IPS DF 4.7 (cell line): Measurements from ENCODE around the gene NISCH.
A peak's percentile ranks its signal among the peaks of the same experiment; 100 is the strongest.

ENCODE experiments used
- DNase-seq: peaks from one replicate; pipeline ENCODE4 v3.0.0-alpha.2; 2013; ENCODE audit warnings: low spot score; ENCODE audit errors: extremely low read depth

NISCH gene

GRCh38 chr3:52471371-52472238, 16.2 kb downstream of the NISCH start:
- DNase-seq: no peak

GRCh38 chr3:52472239-52473000, 17.0 kb downstream of the NISCH start:
- DNase-seq: no peak

DNA sequence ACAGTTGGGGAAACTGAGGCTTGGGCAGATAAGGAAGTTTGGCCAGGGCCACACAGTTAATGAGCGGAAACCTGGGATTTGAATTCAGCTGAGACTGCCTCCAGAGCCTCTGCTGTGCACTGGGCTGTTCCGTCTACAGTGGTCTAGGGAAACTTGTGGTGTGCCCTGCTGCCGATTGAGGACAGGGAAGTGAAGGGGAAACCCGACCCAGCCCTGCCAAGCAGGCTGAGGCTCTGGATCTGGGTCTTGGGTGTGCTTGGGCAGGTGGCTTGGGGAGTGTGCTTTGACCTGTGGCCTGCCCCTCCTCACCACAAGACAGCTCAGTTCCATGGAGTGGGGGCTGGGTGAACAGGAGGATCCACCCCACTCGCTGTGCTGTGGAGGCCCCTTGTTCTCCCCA, 17.6 kb downstream of the NISCH start:
- no peak for DNase-seq

DNA sequence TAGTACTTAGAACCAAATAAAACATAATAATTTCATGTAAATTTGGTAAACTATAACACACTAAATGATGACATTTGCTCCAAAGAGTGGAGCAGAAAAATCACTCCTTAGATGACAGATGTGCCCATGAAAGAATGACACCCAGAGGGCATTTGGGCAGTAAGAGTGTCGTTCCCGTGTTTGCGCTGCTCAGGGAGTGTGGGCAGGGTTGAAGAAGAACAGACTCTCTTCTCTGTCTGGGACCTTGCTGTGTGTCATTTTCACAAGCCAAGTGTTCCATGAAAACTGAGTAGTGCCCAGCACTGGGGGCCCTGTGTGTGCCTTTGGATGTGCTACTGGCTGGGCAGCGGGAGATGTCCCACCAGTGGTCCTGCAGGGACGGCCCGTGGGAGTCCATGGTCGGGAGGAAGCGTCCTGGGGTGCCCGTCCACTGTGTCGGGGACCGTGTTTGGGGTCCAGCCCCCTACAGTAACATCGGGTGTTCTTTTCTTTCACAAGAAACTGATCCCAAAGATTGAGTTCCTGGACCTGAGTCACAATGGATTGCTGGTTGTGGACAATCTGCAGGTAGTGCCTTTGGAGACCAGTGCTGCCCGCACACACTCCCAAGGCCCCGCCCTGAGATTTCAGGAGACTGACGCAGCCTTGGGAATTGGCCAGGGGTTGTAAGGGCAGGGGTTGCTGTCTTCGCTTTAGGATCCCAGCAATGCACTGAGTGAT, 21.8 kb downstream of the NISCH start:
- no peak for DNase-seq

DNA sequence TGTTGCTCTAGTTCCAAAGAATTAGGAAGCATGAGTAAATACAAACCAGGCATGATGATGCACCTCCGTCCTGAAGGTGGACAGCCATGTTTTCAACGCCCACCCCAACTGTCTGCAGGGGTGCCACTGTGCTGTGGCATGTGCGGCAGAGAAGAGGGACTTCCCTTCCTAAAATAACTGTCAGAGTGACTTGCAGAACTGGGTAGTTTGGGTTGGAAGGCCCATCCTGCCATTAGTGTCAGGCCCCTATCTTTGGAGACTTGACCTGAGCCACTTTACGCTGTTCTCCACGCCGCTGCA, 22.3 kb downstream of the NISCH start:
- DNase-seq: no peak

DNA sequence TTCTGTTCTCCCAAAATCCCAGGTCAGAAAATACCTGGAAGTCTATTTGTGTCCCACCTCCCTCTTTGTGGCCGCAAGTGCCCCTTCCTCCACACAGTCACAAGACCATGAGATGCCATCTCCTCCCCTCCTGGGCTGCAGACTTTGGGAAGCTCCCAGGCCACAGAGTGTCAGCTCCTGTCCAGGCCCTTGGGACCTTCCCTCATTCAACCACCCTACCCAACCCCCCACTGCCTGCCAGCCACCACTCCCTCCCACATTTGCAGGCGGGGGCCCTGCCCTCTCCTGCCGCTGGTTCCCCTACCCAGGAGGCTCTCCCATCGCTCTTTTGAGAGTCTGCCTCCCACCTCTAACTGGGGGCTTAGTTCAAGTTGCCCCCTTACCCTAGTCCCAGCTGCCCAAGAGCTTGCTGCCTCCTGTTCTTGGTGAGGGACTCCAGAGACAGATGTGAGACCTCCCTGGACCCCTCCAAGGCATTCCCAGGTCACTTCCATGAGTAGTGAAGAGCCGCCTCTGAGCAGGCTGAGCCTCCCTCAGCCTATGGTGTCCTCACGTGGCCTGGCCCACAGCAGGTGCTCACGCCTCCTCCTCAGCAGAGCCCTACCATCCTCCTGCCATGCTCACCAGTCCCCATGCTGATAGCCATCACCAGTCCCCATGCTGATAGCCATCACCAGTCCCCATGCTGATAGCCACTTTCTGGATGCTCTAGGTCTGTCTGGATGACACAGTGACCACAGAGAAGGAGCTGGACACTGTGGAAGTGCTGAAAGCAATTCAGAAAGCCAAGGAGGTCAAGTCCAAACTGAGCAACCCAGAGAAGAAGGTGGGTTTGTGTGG, 23.9 kb downstream of the NISCH start:
- DNase-seq: no peak

DNA sequence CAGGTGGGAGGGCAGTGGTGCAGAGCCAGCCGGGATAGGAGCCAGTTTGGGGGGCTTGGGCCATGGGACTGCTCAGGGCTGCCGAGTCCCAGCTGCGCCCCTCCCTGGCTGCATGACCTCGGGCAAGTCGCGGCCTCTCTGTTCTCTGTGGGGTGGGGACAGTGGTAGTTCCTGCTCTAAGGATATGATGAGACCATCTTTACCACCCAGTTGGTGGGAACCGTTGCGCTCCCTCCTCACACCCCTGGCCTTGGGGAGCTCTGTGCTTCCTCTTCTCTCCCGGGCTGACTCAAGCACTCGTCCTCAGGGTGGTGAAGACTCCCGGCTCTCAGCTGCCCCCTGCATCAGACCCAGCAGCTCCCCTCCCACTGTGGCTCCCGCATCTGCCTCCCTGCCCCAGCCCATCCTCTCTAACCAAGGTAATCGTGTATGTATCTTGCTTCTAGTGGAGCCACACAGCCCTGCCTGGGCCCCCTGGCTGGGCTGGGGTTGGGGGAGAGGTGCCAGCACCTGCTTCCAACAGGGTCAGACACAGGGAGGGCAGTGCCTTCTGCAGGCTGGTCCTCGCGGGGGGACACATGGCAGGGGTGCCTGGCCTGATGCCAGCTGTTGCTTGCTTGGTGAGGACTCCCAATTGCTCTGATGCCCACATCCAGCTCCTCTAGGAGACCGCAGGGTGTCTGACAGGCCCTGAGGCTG, 24.6 kb downstream of the NISCH start:
- DNase-seq: no peak

GRCh38 chr3:52480768-52481715, 25.6 kb downstream of the NISCH start:
- DNase-seq: no peak

- peak; percentile 28 for DNase-seq
These were observed 26.6 kb downstream of the NISCH start for GRCh38 chr3:52481819-52482521.

DNA sequence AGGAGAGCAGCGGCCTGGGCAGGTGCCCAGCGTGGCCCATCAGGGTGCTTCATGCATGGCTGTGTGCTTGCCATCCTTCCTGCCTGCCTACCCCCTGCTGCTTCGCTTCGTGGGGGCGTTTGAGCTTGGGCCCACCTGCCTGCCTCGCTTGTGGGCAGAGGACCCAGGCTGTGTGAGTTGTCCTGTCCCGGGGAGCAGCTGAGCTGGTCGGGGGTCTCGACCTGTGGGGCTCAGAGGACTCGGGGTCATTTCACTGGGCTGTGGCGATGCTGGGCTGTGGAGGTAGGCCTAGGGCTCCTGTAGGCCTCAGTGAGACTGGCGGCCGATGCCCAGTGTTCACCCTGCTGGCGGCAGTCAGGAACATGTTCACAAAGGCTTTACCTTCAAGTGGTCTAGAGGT, 27.7 kb downstream of the NISCH start:
- no peak for DNase-seq

DNA sequence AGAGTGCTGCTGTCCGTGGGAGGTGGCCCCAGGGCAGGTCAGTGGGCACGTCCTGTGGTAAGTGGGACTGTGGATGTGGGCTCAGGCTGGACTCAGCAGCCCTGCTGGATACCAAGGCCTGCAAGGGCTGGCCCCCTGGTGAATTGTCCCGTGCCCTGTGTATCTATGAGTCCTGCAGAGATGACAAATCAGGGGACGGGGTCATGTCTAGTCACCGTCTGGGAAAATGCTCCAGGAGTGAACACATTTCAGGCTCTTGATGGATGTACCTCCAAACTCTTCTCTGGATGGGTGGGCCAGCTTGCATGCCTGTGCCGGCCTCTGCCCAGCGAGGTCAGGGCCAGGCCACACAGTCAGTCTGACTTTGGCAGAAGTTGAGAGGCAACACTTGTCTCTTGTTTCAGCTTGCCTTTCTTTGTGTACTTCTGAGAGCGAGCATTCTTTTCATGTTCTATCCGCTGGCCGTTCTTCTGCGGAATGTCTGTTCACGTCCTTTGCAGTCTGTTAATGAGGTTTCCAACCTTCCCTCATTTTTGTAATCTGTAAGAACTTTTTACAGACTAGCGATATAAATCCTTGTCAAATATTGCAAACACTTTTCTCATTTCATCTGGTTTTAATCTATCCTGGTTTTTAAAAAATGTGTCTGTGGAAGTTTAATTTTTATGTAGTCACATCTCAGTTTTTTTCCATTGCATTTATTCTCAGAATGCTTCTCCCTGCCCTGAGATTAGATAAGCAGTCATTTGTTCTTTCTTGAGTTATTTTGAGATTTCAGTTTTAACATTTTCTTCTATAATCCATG, 28.4 kb downstream of the NISCH start:
- DNase-seq: no peak

DNA sequence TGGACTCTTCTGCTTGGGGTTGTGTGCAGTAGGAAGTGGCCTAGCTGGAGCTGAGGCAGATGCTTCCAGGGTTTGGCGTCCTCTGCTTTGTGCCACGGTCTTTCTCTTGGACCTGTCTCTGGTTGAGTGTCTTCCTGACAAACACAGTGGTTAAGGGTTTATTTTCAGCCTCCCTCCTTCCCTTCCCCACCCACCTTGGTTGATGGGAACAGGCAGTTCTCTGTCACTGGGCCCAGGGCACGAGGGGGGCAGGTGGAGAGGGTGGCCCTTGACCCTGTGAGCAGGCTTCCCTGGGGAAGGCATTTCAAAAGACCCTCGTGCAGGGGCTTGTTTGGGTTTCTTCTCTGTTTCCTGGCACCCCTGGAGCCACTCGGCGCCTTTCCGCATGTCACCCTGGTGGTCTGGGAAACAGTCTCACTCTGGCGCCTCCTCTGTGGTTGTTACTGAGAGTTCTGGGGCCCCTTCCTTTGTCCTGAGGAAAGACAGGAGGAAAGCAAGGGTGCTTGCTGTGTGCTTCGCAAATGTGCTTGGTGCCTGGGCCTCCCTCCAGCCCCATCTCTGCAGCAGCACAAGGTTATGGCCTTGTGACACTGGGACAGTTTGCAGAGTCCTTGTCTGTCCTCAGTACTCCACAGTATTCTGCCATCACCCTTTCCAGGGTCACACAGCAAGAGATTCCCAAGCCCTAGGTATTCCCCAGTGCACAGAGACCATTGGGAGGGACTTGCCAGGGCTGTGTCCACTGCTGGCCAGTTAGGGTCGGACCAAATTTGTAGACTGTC, 29.5 kb downstream of the NISCH start:
- DNase-seq: no peak

DNA sequence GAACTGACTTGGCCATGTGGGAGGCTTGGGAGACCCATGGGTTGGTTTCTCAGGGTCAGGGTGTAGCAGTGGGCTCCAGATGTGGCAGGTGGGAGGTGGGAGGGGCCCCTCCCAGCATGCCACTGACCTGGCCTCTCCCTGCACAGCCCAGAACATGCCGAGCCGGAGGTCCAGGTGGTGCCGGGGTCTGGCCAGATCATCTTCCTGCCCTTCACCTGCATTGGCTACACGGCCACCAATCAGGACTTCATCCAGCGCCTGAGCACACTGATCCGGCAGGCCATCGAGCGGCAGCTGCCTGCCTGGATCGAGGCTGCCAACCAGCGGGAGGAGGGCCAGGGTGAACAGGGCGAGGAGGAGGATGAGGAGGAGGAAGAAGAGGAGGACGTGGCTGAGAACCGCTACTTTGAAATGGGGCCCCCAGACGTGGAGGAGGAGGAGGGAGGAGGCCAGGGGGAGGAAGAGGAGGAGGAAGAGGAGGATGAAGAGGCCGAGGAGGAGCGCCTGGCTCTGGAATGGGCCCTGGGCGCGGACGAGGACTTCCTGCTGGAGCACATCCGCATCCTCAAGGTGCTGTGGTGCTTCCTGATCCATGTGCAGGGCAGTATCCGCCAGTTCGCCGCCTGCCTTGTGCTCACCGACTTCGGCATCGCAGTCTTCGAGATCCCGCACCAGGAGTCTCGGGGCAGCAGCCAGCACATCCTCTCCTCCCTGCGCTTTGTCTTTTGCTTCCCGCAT, 31.8 kb downstream of the NISCH start:
- DNase-seq: no peak

- DNase-seq: no peak
These were observed 32.6 kb downstream of the NISCH start for GRCh38 chr3:52487788-52488691.

GRCh38 chr3:52488746-52489145, 33.3 kb downstream of the NISCH start:
- no peak for DNase-seq

- DNase-seq: no peak
These were observed 34.0 kb downstream of the NISCH start for GRCh38 chr3:52489453-52489852.
